ENCODE results near the gene BASP1.

DNA sequence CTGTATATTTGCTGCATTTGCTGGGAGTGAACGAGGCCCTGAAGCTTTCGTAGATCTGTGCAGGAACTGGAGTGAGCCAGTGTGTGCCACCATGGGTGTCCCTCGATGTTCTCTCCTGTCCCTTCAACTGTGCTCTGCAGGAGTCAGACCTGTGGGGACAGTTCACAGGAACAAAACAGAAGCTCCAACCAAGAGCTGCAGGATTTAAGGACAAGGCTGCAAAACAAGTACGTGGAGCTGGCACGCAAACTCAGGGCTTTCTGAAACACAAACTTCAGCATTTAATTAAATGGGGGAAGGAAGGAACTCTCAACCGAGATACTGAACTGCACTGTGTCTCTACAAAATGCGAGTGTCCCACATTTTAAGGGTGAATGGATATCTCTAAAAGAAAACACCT, 24.2 kb downstream of the BASP1 start:
- TF ChIP-seq, protein P1, sequence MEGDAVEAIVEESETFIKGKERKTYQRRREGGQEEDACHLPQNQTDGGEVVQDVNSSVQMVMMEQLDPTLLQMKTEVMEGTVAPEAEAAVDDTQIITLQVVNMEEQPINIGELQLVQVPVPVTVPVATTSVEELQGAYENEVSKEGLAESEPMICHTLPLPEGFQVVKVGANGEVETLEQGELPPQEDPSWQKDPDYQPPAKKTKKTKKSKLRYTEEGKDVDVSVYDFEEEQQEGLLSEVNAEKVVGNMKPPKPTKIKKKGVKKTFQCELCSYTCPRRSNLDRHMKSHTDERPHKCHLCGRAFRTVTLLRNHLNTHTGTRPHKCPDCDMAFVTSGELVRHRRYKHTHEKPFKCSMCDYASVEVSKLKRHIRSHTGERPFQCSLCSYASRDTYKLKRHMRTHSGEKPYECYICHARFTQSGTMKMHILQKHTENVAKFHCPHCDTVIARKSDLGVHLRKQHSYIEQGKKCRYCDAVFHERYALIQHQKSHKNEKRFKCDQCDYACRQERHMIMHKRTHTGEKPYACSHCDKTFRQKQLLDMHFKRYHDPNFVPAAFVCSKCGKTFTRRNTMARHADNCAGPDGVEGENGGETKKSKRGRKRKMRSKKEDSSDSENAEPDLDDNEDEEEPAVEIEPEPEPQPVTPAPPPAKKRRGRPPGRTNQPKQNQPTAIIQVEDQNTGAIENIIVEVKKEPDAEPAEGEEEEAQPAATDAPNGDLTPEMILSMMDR (IDR thresholded peaks at IDR 0.05; ENCODE audit: poor library complexity) = no peak
- no peak for TF ChIP-seq EZH2 (IDR thresholded peaks at IDR 0.05; ENCODE audit: borderline replicate concordance)

Data from hepatocyte (in vitro differentiated cells).